ENCODE measurements around the gene HSBP1L1. TPM values are rescaled to one million over a fixed set of nuclear protein-coding genes. Genes with fewer than 3 reads are reported as not detected.

Gene HSBP1L1
- total and polyA plus RNA-seq, 5 donors = 9.9 to 18.8 (median 11.8) TPM

DNA sequence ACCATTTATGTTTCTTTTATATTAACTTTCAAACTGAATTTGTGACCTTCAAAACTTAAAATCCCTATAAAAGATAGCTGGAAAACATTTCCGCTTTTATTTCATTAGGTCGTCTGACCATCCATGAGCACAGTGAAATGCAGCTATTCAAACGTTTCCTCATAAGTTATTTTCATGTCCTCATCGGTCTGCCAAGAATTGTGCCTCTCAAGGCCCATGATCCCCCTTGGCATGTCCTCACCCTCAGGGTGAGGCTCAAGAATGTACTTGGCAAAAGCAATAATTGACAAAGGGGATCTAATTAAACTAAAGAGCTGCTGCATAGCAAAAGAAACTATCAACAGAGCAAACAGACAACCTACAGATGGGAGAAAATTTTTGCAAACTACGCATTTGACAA, 25.3 kb upstream of the HSBP1L1 start:
- peaks cover 5% of the 10 kb centered on the region for H3K4me1 ChIP-seq (ENCODE audit: control insufficient read depth, insufficient read depth, low read length)
- ATAC-seq = no peak
- intact Hi-C loops (cut with DNase I) = no loop called here
- no peak for DNase-seq
- no peak overlapping the region for H3K27ac ChIP-seq (ENCODE audit: low read length)
- no peaks in the 10 kb centered on the region for H3K9me3 ChIP-seq (ENCODE audit: control insufficient read depth, low read length)
- WGBS = 64% methylated on average over 5 of the region's 5 CpGs
- H3K4me3 ChIP-seq (ENCODE audit: low read length) = no peak overlapping the region
- H3K27me3 ChIP-seq (ENCODE audit: control insufficient read depth, insufficient read depth) = no peaks in the 10 kb centered on the region

DNA sequence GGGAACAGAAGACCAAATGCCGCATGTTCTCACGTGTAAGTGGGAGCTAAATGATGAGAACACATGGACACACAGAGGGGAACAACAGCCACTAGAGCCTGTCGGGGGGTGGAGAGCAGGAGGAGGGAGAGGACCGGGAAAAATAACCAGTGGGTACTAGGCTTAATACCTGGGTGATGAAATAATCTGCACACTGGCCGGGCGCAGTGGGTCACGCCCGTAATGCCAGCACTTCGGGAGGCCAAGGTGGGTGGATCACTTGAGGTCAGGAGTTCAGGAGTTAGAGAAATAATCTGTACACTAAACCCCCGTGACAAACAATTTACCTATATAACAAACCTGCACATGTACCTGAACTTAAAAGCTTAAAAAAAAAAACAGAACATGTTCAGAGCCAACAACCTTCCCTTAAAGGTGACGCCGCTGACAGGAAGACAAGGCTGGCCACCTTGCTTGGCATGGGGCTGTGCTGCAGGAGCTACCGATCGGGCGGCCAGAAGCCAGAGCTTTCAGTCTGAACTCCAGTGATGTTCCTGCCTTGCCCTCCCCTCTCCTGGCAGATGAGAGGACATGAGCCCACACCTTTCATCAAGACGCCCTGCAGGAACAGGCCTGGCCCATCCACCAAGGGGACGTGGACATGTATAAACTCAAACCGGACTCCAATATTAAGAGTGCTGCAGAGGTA, 24.2 kb upstream of the HSBP1L1 start:
- Histone ChIP-seq H3K9me3 (ENCODE audit: control insufficient read depth, low read length) (no peaks in the 10 kb centered on the region), H3K4me3 (ENCODE audit: low read length) (no peak overlapping the region), H3K27ac (ENCODE audit: low read length) (no peak overlapping the region), H3K4me1 (ENCODE audit: control insufficient read depth, insufficient read depth, low read length) (peaks cover 11% of the 10 kb centered on the region), H3K27me3 (ENCODE audit: control insufficient read depth, insufficient read depth) (no peaks in the 10 kb centered on the region)
- 97% methylated on average over 18 of the region's 18 CpGs for WGBS
- no peak for ATAC-seq
- DNase-seq = no peak
- intact Hi-C loops (cut with DNase I) = no loop called here

DNA sequence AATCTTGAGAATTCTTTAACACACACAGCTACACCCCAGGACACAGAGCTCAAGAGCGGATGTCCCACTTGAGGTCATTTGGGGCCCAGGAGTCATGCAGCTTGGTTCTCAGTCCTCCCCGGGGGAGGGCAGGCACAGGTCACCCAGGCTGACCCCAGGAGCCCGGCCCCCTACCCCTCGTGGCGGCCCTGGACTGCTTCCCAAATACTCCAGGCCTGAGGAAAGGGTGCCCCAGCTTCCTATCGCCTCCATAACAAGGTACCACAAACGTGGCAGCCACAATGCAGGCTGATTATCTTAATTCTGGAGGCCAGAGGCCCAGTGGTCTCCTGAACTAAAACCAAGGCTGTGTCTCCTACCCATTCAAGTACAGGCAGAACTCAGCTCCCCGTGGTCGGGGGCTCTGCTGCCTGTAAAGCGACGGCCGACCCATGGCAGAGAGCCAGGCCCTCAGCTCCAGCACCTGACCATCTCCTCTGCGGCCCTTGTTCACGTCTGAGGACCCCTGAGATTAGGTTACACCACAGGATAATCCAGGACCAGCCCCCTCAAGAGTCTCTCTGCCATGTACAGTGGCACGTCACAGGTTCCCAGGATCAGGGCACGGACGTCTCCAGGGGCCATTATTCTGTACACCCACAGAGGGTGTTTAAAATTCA, 23.5 kb upstream of the HSBP1L1 start:
- WGBS = 86% methylated on average over 17 of the region's 17 CpGs
- intact Hi-C loops (cut with DNase I) = no loop called here
- ATAC-seq (no peak), DNase-seq (peak in 1 of 3 donors; percentile 5)
- no peak overlapping the region for H3K27ac ChIP-seq (ENCODE audit: low read length)
- H3K27me3 ChIP-seq (ENCODE audit: control insufficient read depth, insufficient read depth) = no peaks in the 10 kb centered on the region
- peaks cover 12% of the 10 kb centered on the region for H3K4me1 ChIP-seq (ENCODE audit: control insufficient read depth, insufficient read depth, low read length)
- H3K9me3 ChIP-seq (ENCODE audit: control insufficient read depth, low read length) = no peaks in the 10 kb centered on the region
- no peak overlapping the region for H3K4me3 ChIP-seq (ENCODE audit: low read length)

DNA sequence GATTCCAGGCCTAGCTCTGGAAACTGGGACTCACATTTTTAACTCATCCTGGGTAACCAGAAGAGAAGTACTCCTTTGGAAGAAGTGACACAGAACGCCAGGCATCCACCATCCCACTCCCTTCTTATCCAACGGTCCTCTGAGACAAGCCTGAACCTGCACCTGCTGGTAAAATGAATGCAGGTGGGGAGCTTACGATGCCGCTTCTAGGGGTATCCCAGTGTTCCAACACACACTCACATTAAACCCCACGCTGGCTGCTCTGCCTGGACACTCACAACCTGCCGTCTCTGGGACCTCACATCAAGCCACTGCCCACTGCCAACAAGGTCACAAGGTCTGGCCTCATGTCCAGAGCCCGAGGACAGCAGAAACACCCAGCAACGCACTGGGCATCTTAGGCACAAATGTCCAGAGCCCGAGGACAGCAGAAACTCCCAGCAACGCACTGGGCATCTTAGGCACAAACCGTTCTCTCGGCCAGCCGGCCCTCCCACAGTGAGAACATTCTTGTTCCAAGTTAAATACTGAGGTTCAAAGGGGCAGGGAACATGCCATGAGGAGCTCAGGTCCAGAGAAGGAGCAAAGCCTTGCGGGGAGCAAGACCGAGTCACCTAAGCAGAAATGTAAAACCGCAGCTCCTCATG, 22.8 kb upstream of the HSBP1L1 start:
- intact Hi-C loops (cut with DNase I) = no loop called here
- H3K9me3 ChIP-seq (ENCODE audit: control insufficient read depth, low read length) = no peaks in the 10 kb centered on the region
- ATAC-seq = no peak
- no peak overlapping the region for H3K4me3 ChIP-seq (ENCODE audit: low read length)
- peaks cover 12% of the 10 kb centered on the region for H3K4me1 ChIP-seq (ENCODE audit: control insufficient read depth, insufficient read depth, low read length)
- 87% methylated on average over 16 of the region's 16 CpGs for WGBS
- peak in 1 of 3 donors; percentile 11 for DNase-seq
- no peaks in the 10 kb centered on the region for H3K27me3 ChIP-seq (ENCODE audit: control insufficient read depth, insufficient read depth)
- no peak overlapping the region for H3K27ac ChIP-seq (ENCODE audit: low read length)

DNA sequence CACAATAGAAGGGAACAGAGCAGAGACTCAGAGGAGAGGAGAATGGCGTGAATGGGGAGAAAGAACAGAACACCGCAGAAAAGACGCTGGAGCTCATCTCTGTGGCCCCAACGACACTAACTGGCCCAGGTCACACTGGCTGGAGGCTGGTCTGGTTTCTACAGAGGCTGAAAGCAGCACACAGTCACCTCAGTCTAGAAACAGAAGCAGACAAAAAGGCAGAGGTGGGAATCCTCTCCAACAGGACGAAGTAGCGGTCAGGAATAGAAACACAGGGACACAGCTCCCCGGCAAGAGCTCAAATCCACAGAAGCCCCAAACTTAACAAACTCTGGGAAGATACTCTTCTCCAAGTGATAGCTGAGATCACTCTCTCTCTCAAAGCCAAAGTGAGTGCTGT, 22.2 kb upstream of the HSBP1L1 start:
- peaks cover 12% of the 10 kb centered on the region for H3K4me1 ChIP-seq (ENCODE audit: control insufficient read depth, insufficient read depth, low read length)
- no peak for DNase-seq
- no peaks in the 10 kb centered on the region for H3K9me3 ChIP-seq (ENCODE audit: control insufficient read depth, low read length)
- no peaks in the 10 kb centered on the region for H3K27me3 ChIP-seq (ENCODE audit: control insufficient read depth, insufficient read depth)
- intact Hi-C loops (cut with DNase I) = no loop called here
- no peak overlapping the region for H3K27ac ChIP-seq (ENCODE audit: low read length)
- ATAC-seq = no peak
- 79% methylated on average over 7 of the region's 7 CpGs for WGBS
- no peak overlapping the region for H3K4me3 ChIP-seq (ENCODE audit: low read length)

DNA sequence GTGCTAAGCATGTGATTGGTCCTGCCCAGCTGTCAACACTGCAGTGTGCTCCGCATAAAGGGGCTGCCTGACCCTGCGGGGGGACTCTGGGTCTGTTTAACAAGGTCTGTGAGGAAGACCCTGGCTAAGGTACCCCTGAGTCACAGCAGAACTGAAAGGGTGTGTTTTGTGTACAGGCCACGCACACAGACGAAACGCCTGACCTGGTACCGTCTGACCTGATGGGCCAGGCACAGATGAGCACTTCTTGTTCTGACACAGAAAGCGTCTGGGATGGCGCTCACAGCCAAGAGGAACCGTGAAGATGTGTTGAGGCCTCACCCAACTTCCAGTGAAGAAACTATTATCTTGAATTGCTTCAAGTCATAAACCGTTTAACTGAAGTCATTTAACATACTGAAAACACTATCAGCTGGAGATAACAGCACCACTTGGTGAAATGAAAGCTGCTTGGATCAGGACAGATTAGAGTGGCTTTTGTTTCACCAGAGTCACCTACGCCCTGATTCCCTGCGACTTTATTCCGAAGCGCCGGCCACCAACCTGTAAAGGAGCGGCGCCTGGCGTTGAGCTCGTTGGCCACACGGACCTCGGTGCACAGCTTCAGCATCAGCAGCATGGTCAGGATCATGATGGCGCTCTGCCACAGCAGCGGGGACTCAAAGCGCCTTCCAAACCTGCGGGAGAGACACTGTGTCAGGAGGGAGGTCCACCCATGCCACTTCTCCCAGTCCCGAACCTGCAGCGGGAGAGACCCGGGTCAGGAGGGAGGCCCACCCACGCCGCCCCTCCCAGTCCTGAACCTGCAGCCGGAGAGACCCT, 21.4 kb upstream of the HSBP1L1 start:
- no peak for ATAC-seq
- no peak overlapping the region for H3K4me3 ChIP-seq (ENCODE audit: low read length)
- H3K27me3 ChIP-seq (ENCODE audit: control insufficient read depth, insufficient read depth) = no peaks in the 10 kb centered on the region
- intact Hi-C loops (cut with DNase I) = no loop called here
- peaks cover 14% of the 10 kb centered on the region for H3K4me1 ChIP-seq (ENCODE audit: control insufficient read depth, insufficient read depth, low read length)
- no peaks in the 10 kb centered on the region for H3K9me3 ChIP-seq (ENCODE audit: control insufficient read depth, low read length)
- peak in 1 of 3 donors; percentile 54 for DNase-seq
- 77% methylated on average over 31 of the region's 31 CpGs for WGBS
- no peak overlapping the region for H3K27ac ChIP-seq (ENCODE audit: low read length)

DNA sequence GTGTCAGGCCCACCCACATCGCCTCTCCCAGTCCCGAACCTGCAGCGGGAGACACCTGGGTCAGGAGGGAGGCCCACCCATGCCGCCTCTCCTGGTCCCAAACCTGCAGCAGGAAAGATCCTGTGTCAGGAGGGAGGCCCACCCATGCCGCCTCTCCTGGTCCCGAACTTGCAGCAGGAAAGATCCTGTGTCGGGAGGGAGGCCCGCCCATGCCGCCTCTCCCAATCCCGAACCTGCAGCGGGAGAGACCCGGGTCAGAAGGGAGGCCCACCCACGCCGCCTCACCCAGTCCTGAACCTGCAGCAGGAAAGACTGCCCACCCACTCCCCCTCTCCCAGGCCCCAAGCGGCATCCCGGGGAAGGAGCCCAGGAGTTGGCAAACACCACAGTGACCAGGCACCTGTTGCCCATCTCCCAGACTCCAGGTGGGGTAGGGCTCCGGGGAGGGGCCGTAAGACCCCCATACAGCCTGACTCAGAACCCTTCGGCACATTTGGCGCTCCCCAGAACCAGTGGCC, 20.8 kb upstream of the HSBP1L1 start:
- H3K27ac ChIP-seq (ENCODE audit: low read length) = no peak overlapping the region
- no peaks in the 10 kb centered on the region for H3K9me3 ChIP-seq (ENCODE audit: control insufficient read depth, low read length)
- H3K4me3 ChIP-seq (ENCODE audit: low read length) = no peak overlapping the region
- ATAC-seq (peak in 1 of 2 donors; percentile 5), DNase-seq (no peak)
- WGBS = 97% methylated on average over 20 of the region's 20 CpGs
- H3K4me1 ChIP-seq (ENCODE audit: control insufficient read depth, insufficient read depth, low read length) = peaks cover 14% of the 10 kb centered on the region
- H3K27me3 ChIP-seq (ENCODE audit: control insufficient read depth, insufficient read depth) = no peaks in the 10 kb centered on the region
- intact Hi-C loops (cut with DNase I) = no loop called here

DNA sequence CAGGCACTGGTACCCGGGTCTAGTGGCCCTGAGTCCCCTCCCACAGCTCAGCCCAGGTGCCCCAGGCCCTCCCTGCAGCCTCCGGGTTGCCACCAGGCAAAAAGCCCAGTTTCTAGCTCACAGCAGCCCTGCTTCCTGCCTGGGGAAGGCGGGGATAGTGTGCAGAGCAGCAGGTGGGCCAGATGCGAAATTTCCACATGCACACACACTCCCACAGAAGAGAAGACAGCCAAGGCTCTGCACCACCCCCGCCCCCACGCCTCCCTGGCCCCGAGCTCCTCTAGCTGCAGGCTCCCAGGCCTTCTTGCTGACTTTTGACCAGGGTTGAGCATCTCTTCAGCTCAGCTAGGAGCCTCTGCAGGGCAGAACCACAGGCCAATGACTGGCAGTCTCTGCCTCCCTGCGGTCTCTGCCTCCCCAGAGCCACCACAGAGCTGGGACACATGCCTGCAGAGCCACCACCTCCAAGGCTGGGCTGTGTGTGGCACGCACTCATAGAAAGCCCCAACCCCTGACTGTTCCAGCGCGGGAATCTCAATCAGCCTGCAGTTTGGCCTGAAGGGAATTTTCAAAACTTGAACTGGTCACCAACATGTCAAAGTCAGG, 20.2 kb upstream of the HSBP1L1 start:
- WGBS = 69% methylated on average over 11 of the region's 11 CpGs
- Histone ChIP-seq H3K9me3 (ENCODE audit: control insufficient read depth, low read length) (no peaks in the 10 kb centered on the region), H3K27me3 (ENCODE audit: control insufficient read depth, insufficient read depth) (no peaks in the 10 kb centered on the region), H3K4me1 (ENCODE audit: control insufficient read depth, insufficient read depth, low read length) (peaks cover 20% of the 10 kb centered on the region), H3K27ac (ENCODE audit: low read length) (no peak overlapping the region), H3K4me3 (ENCODE audit: low read length) (no peak overlapping the region)
- ATAC-seq (peak in 1 of 2 donors; percentile 9), DNase-seq (peak in 1 of 3 donors; percentile 58)
- intact Hi-C loops (cut with DNase I) = no loop called here

DNA sequence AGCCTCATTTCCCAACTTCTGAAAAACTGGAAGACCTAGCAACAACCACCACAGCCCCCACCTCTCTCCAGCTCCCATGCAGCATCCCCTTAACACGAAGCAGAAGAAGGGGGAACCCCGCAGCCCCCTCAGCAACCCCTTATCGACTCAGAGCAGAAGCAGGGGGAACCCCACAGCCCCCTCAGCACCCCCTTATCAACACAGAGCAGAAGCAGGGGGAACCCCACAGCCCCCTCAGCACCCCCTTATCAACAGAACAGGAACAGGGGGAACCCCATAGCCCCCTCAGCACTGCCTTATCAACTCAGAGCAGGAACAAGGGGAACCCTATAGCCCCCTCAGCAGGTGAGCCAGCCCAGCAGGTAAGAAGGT, 19.7 kb upstream of the HSBP1L1 start:
- H3K4me1 ChIP-seq (ENCODE audit: control insufficient read depth, insufficient read depth, low read length) = peaks cover 20% of the 10 kb centered on the region
- H3K9me3 ChIP-seq (ENCODE audit: control insufficient read depth, low read length) = no peaks in the 10 kb centered on the region
- intact Hi-C loops (cut with DNase I) = no loop called here
- H3K27me3 ChIP-seq (ENCODE audit: control insufficient read depth, insufficient read depth) = no peaks in the 10 kb centered on the region
- DNase-seq = no peak
- H3K4me3 ChIP-seq (ENCODE audit: low read length) = no peak overlapping the region
- 71% methylated on average over 3 of the region's 3 CpGs for WGBS
- no peak overlapping the region for H3K27ac ChIP-seq (ENCODE audit: low read length)
- ATAC-seq = no peak

DNA sequence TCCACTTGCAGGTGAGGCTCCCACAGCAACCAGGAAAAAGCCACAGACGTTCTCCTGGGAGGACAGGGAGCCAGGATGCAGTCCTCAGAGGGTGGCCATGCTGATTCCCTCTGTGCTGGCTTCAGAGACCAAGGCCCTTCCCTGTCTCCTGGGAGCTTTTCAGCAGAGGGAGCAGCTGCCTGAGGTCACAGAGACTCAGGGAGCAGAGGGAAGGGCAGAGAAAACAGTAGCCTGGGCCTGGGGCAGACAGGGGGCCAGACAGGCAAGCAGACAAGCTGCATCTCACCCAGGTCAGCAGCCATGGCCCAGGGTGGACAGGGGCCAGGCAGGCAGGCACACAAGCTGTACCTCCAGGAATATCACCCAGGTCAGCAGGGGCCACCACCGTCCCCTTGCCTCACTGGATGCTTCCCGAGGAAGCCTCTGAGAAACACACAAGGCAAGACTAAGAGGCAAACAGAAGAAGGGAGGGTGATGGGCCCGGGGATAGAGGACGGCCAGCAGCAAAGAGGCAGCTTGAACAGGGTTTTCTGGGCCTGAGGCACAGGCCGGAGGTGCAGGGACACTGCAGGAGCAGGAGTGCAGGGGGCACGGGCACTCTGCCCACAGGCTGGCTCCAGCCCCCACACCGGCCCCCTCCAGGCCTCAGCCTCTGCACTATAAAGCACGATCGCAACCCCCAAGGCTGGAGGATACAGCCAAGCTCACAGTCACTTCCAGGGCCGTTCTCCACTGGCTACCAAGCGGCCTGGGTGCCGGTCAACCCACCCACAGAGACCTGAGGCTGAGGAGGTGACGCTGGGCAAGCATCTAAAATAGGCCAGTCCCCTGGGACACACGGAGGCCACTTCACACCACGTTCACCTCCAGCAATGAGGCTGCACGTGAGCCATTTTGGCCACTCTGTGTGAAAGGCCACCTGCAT, 19.1 kb upstream of the HSBP1L1 start:
- intact Hi-C loops (cut with DNase I) = no loop called here

More for the DNA sequence above, 19.1 kb upstream of the HSBP1L1 start:
- Histone ChIP-seq H3K27me3 (ENCODE audit: control insufficient read depth, insufficient read depth) (no peaks in the 10 kb centered on the region), H3K4me1 (ENCODE audit: control insufficient read depth, insufficient read depth, low read length) (peaks cover 23% of the 10 kb centered on the region), H3K4me3 (ENCODE audit: low read length) (no peak overlapping the region), H3K9me3 (ENCODE audit: control insufficient read depth, low read length) (no peaks in the 10 kb centered on the region), H3K27ac (ENCODE audit: low read length) (no peak overlapping the region)
- no peak for ATAC-seq
- DNase-seq = no peak
- WGBS = 74% methylated on average over 17 of the region's 17 CpGs

Data from right cardiac atrium (tissue), 5 donors.